ENCODE measurements around the gene BORCS5.

GRCh38 chr12:12399776-12400305 is 43.0 kb downstream of the BORCS5 start:
- TF ChIP-seq CTCF (IDR thresholded peaks at IDR 0.05; ENCODE audit: low read length), result no peak
- TF ChIP-seq EZH2 (IDR thresholded peaks at IDR 0.05; ENCODE audit: borderline replicate concordance, low read length), result no peak

Measured in OCI-LY1 (cell line).